HepG2 (cell line): ENCODE measurements around the gene AMZ2. TPM values are rescaled to one million over a fixed set of nuclear protein-coding genes. Genes with fewer than 3 reads are reported as not detected.
A peak's percentile ranks its signal among the peaks of the same experiment; 100 is the strongest.

Experiments
- FOXJ3 ChIP-seq: sonication (generic); formaldehyde crosslinking; IDR thresholded peaks from 2 replicates; pipeline ENCODE4 v1.4.0; 2020; ENCODE audit warnings: missing genetic modification reagents, mild to moderate bottlenecking, borderline replicate concordance
- MBNL3 ChIP-seq: fragments of 250-450 bp; sonication (Bioruptor Pico); conservative IDR thresholded peaks from 2 replicates; pipeline ENCODE4 v1.8.0; 2022; ENCODE audit warnings: mild to moderate bottlenecking, inconsistent platforms
- MED13 ChIP-seq: sonication (generic); formaldehyde crosslinking; IDR thresholded peaks from 2 replicates; pipeline ENCODE4 v1.5.0; 2020; ENCODE audit warnings: missing genetic modification reagents
- MEIS2 ChIP-seq: sonication (generic); formaldehyde crosslinking; IDR thresholded peaks from 2 replicates; pipeline ENCODE4 v1.9.0; 2021; ENCODE audit warnings: mild to moderate bottlenecking, missing genetic modification reagents
- MZF1 ChIP-seq: sonication (generic); formaldehyde crosslinking; IDR thresholded peaks from 2 replicates; pipeline ENCODE4 v1.8.1; 2023; ENCODE audit warnings: mild to moderate bottlenecking, missing genetic modification reagents, borderline replicate concordance
- NFRKB ChIP-seq: fragments of 450-650 bp; IDR thresholded peaks from 2 replicates; pipeline ENCODE4 v1.6.1; 2017
- PRMT3 ChIP-seq: sonication (generic); formaldehyde crosslinking; IDR thresholded peaks from 2 replicates; pipeline ENCODE4 v1.8.1; 2022; ENCODE audit warnings: low read depth, mild to moderate bottlenecking, moderate library complexity, missing genetic modification reagents, borderline replicate concordance
- SNAI1 ChIP-seq: sonication (generic); formaldehyde crosslinking; IDR thresholded peaks from 2 replicates; pipeline ENCODE4 v1.5.0; 2020; ENCODE audit warnings: mild to moderate bottlenecking, missing genetic modification reagents, borderline replicate concordance
- ZNF180 ChIP-seq: sonication (generic); formaldehyde crosslinking; IDR thresholded peaks from 2 replicates; pipeline ENCODE4 v1.4.0; 2020; ENCODE audit warnings: low read depth, missing genetic modification reagents, borderline replicate concordance
- ZNF652 ChIP-seq: IDR thresholded peaks from 2 replicates; pipeline ENCODE4 v1.6.1; 2016; ENCODE audit warnings: low read depth, borderline replicate concordance
- ZNF703 ChIP-seq: sonication (generic); formaldehyde crosslinking; IDR thresholded peaks from 2 replicates; pipeline ENCODE4 v1.5.1; 2020; ENCODE audit warnings: missing genetic modification reagents, mild to moderate bottlenecking, moderate library complexity, borderline replicate concordance
- ZNF781 ChIP-seq: sonication (generic); formaldehyde crosslinking; IDR thresholded peaks from 2 replicates; pipeline ENCODE4 v1.5.1; 2020; ENCODE audit warnings: borderline replicate concordance, mild to moderate bottlenecking, missing genetic modification reagents; ENCODE audit errors: not compliant biosample characterization
- polyA plus RNA-seq, 8 experiments: library from polyadenylated mRNA; depleted of rRNA in 3 of 8; stranded (reverse) in 7 of 8; unstranded in 1 of 8; fragments of >200 nt; fragmentation: Illumina TruSeq in 4 of 8; extraction: Trizol in 4 of 8; gene quantifications; 2 replicates each; pipeline versions ENCODE4 v1.2.1 to v1.2.3, GENCODE V29; 2011 to 2016; ENCODE audit warnings: low read depth in 4 of 8, missing spikeins in 1 of 8, mixed read lengths in 1 of 8; ENCODE audit not compliant: insufficient read depth in 1 of 8
- total RNA-seq, 5 experiments: library from RNA; depleted of rRNA; stranded (reverse); fragments of >200 nt; fragmentation: Illumina TruSeq; extraction: Trizol; gene quantifications; 2 replicates each; pipeline ENCODE4 v1.2.3, GENCODE V29; 2016; ENCODE audit warnings: low read depth in 1 of 5
- TF ChIP-seq, protein P1 (sequence below): sonication (generic); formaldehyde crosslinking; IDR thresholded peaks from 2 replicates; pipeline ENCODE4 v1.5.1; 2020; ENCODE audit warnings: missing genetic modification reagents, mild to moderate bottlenecking, borderline replicate concordance
- TF ChIP-seq, protein P2 (sequence below): sonication (generic); formaldehyde crosslinking; IDR thresholded peaks from 2 replicates; pipeline ENCODE4 v1.5.1; 2020; ENCODE audit warnings: missing genetic modification reagents, mild to moderate bottlenecking, borderline replicate concordance
- TF ChIP-seq, protein P3 (sequence below): sonication (generic); formaldehyde crosslinking; IDR thresholded peaks from 2 replicates; pipeline ENCODE4 v1.5.0; 2020; ENCODE audit warnings: missing genetic modification reagents, mild to moderate bottlenecking, borderline replicate concordance

Gene AMZ2
- total and polyA plus RNA-seq, 2 of the 13 experiments (the other 11 are each of a cell fraction or from before 2014, with no cell fraction given) = 86.9 to 90.2 TPM

DNA sequence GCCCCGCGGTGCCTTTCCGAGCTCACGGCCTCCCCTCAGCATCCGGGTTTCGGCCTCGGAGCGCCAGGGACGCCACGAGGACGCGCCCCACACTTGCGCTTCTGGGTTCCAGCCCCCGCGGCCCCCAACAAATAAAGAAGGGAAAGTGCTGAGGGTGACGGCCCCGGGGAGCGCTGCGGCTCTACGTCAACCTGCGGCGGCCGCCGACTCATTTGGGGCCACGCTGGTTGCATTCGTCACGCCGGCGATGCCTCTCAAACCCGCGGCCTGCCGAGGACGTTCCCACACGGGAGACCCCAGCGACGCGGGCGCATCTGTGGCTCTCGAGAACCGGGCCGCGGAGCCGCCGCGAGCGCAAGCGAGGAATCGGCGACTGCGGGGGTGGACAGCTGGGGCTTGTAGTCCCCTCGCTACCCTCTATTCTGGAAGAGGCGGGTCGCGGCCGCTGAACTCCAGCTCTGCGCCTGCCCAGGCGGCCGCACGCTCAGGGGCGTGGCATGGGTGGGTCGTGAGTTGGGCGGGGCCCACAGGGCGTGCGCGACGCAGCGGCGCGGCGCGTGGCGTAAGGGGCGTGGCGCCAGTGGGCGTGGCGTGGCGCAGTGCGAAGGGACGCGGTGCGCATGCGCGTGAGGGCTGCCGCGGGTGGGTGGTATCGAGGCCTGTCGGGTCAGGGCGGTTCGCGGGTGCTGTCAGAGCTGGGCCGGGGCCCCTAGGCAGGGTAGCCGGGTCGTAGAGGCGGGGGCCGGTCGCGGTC, at the start of gene AMZ2 (continued):
- TF ChIP-seq ZNF703 (CRISPR knock-in tag) = no peak; the same call in 1 of the 2 replicates
- TF ChIP-seq MBNL3 (CRISPR knock-in tag) = no peak
- TF ChIP-seq MZF1 = no peak
- peak; percentile 19 for TF ChIP-seq ZNF781
- 0 out of 2 replicates have a peak, but pooled peaks have one; percentile 18 for TF ChIP-seq MED13 (CRISPR knock-in tag)
- TF ChIP-seq, protein P1, sequence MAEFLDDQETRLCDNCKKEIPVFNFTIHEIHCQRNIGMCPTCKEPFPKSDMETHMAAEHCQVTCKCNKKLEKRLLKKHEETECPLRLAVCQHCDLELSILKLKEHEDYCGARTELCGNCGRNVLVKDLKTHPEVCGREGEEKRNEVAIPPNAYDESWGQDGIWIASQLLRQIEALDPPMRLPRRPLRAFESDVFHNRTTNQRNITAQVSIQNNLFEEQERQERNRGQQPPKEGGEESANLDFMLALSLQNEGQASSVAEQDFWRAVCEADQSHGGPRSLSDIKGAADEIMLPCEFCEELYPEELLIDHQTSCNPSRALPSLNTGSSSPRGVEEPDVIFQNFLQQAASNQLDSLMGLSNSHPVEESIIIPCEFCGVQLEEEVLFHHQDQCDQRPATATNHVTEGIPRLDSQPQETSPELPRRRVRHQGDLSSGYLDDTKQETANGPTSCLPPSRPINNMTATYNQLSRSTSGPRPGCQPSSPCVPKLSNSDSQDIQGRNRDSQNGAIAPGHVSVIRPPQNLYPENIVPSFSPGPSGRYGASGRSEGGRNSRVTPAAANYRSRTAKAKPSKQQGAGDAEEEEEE (CRISPR knock-in tag) = no peak
- no peak for TF ChIP-seq PRMT3
- no peak for TF ChIP-seq ZNF180 (CRISPR knock-in tag)
- TF ChIP-seq, protein P2, sequence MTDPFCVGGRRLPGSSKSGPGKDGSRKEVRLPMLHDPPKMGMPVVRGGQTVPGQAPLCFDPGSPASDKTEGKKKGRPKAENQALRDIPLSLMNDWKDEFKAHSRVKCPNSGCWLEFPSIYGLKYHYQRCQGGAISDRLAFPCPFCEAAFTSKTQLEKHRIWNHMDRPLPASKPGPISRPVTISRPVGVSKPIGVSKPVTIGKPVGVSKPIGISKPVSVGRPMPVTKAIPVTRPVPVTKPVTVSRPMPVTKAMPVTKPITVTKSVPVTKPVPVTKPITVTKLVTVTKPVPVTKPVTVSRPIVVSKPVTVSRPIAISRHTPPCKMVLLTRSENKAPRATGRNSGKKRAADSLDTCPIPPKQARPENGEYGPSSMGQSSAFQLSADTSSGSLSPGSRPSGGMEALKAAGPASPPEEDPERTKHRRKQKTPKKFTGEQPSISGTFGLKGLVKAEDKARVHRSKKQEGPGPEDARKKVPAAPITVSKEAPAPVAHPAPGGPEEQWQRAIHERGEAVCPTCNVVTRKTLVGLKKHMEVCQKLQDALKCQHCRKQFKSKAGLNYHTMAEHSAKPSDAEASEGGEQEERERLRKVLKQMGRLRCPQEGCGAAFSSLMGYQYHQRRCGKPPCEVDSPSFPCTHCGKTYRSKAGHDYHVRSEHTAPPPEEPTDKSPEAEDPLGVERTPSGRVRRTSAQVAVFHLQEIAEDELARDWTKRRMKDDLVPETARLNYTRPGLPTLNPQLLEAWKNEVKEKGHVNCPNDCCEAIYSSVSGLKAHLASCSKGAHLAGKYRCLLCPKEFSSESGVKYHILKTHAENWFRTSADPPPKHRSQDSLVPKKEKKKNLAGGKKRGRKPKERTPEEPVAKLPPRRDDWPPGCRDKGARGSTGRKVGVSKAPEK (CRISPR knock-in tag) = no peak
- peak; percentile 92; the same call in 1 of the 2 replicates for TF ChIP-seq SNAI1
- TF ChIP-seq FOXJ3 (CRISPR knock-in tag) = no peak; the same call in 1 of the 2 replicates
- no peak; the same call in none of the 2 replicates for TF ChIP-seq MEIS2 (CRISPR knock-in tag)
- TF ChIP-seq, protein P3, sequence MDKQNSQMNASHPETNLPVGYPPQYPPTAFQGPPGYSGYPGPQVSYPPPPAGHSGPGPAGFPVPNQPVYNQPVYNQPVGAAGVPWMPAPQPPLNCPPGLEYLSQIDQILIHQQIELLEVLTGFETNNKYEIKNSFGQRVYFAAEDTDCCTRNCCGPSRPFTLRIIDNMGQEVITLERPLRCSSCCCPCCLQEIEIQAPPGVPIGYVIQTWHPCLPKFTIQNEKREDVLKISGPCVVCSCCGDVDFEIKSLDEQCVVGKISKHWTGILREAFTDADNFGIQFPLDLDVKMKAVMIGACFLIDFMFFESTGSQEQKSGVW (CRISPR knock-in tag) = no peak; the same call in 1 of the 2 replicates
- no peak for TF ChIP-seq ZNF652 (CRISPR knock-in tag)
- no peak for TF ChIP-seq NFRKB
